K562 (cell line): ENCODE measurements around the gene PNLIPRP1.

Experiments
- BDP1 ChIP-seq: IDR thresholded peaks from 3 replicates; pipeline ENCODE4 v1.6.1; 2011; ENCODE audit not compliant: insufficient read length, insufficient read depth
- CBFA2T2 ChIP-seq: fragments of 450-650 bp; conservative IDR thresholded peaks from 2 replicates; pipeline ENCODE4 v1.6.1; 2017; ENCODE audit warnings: mild to moderate bottlenecking
- GABPA ChIP-seq: fragments of 200-800 bp; sonication (Bioruptor generic); conservative IDR thresholded peaks from 2 replicates; pipeline ENCODE4 v1.6.1; 2016; ENCODE audit warnings: low read depth, missing genetic modification characterization, missing compliant biosample characterization
- HMG20A ChIP-seq: fragments of 450-650 bp; formaldehyde crosslinking; conservative IDR thresholded peaks from 2 replicates; pipeline ENCODE4 v1.4.0; 2020; ENCODE audit warnings: mild to moderate bottlenecking, mixed read lengths
- JUNB ChIP-seq: fragments of 450-650 bp; formaldehyde crosslinking; conservative IDR thresholded peaks from 2 replicates; pipeline ENCODE4 v1.4.0; 2020; ENCODE audit warnings: mild to moderate bottlenecking
- RBM22 ChIP-seq: fragments of 200-400 bp; formaldehyde crosslinking; IDR thresholded peaks from 2 replicates; pipeline ENCODE4 v1.6.1; 2018; ENCODE audit warnings: low read length, low read depth; ENCODE audit not compliant: poor library complexity, severe bottlenecking
- YY1 ChIP-seq, 3 experiments: IDR thresholded peaks; 2 replicates each; pipeline ENCODE4 v1.6.1; 2011; ENCODE audit warnings: low read length in 2 of 3, mild to moderate bottlenecking in 2 of 3, moderate library complexity in 2 of 3, borderline replicate concordance in 1 of 3, control low read depth in 1 of 3, low read depth in 1 of 3; ENCODE audit not compliant: insufficient read depth in 3 of 3, insufficient replicate concordance in 2 of 3, control insufficient read depth in 1 of 3, insufficient read length in 1 of 3; ENCODE audit errors: extremely low read depth in 1 of 3
- ZNF232 ChIP-seq: sonication (generic); formaldehyde crosslinking; IDR thresholded peaks from 2 replicates; pipeline ENCODE4 v1.8.0; 2022; ENCODE audit warnings: mild to moderate bottlenecking, missing genetic modification reagents
- ZNF24 ChIP-seq: fragments of 450-650 bp; IDR thresholded peaks from 2 replicates; pipeline ENCODE4 v1.6.1; 2016
- TF ChIP-seq, protein P1 (sequence below), 3 experiments: IDR thresholded peaks in 2 of 3; conservative IDR thresholded peaks in 1 of 3; 2 replicates each; pipeline ENCODE4 v1.5.1; 2011 to 2012; ENCODE audit warnings: low read length in 3 of 3, mild to moderate bottlenecking in 3 of 3, control low read depth in 2 of 3, improper control_type of control experiment in 1 of 3, inconsistent platforms in 1 of 3, low read depth in 1 of 3, mixed read lengths in 1 of 3, moderate library complexity in 1 of 3; ENCODE audit not compliant: insufficient read depth in 2 of 3
- TF ChIP-seq, protein P2 (sequence below): sonication (generic); formaldehyde crosslinking; IDR thresholded peaks from 2 replicates; pipeline ENCODE4 v1.8.1; 2022; ENCODE audit warnings: missing genetic modification reagents

DNA sequence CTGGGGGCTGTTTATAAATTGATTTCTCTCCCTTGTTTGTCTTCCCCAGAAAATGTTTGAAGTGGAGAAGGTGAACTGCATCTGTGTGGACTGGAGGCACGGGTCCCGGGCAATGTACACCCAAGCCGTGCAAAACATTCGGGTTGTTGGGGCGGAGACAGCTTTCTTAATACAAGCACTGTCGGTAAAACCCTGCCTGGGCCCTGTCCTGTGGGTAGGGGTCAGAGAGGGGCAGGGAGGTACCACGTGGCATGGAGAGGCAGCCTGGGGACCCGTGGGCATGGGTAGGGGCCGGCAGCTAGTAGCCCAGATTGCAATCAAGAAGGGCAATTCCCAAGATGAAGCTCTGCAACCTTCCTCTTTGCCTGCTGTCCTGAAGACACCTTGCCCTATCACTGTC, 36.1 kb downstream of the PNLIPRP1 start:
- TF ChIP-seq JUNB (no peak), CBFA2T2 (no peak), YY1 (IDR thresholded peaks at IDR 0.05; ENCODE audit: borderline replicate concordance in 1 of 3, control insufficient read depth in 1 of 3, extremely low read depth in 1 of 3, insufficient read depth in 3 of 3, insufficient read length in 1 of 3, insufficient replicate concordance in 2 of 3, low read depth in 1 of 3, low read length in 2 of 3) (no peak), GABPA (tag) (no peak), RBM22 (no peak), ZNF24 (no peak), HMG20A (no peak), ZNF232 (no peak), BDP1 (no peak)
- TF ChIP-seq, protein P1, sequence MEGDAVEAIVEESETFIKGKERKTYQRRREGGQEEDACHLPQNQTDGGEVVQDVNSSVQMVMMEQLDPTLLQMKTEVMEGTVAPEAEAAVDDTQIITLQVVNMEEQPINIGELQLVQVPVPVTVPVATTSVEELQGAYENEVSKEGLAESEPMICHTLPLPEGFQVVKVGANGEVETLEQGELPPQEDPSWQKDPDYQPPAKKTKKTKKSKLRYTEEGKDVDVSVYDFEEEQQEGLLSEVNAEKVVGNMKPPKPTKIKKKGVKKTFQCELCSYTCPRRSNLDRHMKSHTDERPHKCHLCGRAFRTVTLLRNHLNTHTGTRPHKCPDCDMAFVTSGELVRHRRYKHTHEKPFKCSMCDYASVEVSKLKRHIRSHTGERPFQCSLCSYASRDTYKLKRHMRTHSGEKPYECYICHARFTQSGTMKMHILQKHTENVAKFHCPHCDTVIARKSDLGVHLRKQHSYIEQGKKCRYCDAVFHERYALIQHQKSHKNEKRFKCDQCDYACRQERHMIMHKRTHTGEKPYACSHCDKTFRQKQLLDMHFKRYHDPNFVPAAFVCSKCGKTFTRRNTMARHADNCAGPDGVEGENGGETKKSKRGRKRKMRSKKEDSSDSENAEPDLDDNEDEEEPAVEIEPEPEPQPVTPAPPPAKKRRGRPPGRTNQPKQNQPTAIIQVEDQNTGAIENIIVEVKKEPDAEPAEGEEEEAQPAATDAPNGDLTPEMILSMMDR (IDR thresholded peaks at IDR 0.05 in 2 of 3, conservative IDR thresholded peaks at IDR 0.05 in 1 of 3; ENCODE audit: insufficient read depth in 2 of 3, low read depth in 1 of 3, low read length in 3 of 3): no peak
- TF ChIP-seq, protein P2, sequence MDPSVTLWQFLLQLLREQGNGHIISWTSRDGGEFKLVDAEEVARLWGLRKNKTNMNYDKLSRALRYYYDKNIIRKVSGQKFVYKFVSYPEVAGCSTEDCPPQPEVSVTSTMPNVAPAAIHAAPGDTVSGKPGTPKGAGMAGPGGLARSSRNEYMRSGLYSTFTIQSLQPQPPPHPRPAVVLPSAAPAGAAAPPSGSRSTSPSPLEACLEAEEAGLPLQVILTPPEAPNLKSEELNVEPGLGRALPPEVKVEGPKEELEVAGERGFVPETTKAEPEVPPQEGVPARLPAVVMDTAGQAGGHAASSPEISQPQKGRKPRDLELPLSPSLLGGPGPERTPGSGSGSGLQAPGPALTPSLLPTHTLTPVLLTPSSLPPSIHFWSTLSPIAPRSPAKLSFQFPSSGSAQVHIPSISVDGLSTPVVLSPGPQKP: no peak
